ENCODE measurements around the gene UBE2G1. TPM values are rescaled to one million over a fixed set of nuclear protein-coding genes. Genes with fewer than 3 reads are reported as not detected.

The UBE2G1 gene
- total and polyA plus RNA-seq, 9 of the 15 experiments (the other 6 are each of a cell fraction or from before 2014, with no cell fraction given): 10.1 to 65.9 (median 29.7) TPM

- TF ChIP-seq, protein P1, sequence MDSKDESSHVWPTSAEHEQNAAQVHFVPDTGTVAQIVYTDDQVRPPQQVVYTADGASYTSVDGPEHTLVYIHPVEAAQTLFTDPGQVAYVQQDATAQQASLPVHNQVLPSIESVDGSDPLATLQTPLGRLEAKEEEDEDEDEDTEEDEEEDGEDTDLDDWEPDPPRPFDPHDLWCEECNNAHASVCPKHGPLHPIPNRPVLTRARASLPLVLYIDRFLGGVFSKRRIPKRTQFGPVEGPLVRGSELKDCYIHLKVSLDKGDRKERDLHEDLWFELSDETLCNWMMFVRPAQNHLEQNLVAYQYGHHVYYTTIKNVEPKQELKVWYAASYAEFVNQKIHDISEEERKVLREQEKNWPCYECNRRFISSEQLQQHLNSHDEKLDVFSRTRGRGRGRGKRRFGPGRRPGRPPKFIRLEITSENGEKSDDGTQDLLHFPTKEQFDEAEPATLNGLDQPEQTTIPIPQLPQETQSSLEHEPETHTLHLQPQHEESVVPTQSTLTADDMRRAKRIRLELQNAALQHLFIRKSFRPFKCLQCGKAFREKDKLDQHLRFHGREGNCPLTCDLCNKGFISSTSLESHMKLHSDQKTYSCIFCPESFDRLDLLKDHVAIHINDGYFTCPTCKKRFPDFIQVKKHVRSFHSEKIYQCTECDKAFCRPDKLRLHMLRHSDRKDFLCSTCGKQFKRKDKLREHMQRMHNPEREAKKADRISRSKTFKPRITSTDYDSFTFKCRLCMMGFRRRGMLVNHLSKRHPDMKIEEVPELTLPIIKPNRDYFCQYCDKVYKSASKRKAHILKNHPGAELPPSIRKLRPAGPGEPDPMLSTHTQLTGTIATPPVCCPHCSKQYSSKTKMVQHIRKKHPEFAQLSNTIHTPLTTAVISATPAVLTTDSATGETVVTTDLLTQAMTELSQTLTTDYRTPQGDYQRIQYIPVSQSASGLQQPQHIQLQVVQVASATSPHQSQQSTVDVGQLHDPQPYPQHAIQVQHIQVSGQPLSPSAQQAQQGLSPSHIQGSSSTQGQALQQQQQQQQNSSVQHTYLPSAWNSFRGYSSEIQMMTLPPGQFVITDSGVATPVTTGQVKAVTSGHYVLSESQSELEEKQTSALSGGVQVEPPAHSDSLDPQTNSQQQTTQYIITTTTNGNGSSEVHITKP (IDR thresholded peaks at IDR 0.05; ENCODE audit: partially characterized antibody): peak; percentile 81
- TF ChIP-seq ZNF830 (CRISPR knock-in tag; IDR thresholded peaks at IDR 0.05) (no peak), CHCHD3 (CRISPR knock-in tag; IDR thresholded peaks at IDR 0.05) (no peak), ZC3H8 (IDR thresholded peaks at IDR 0.05) (no peak), CBX1 (IDR thresholded peaks at IDR 0.05; ENCODE audit: low read depth) (no peak), NBN (IDR thresholded peaks at IDR 0.05; ENCODE audit: low read depth) (0 out of 2 replicates have a peak, but pooled peaks have one; percentile 47), U2AF2 (optimal IDR thresholded peaks at IDR 0.05; ENCODE audit: low read depth, low read length) (no peak), RFX1 (IDR thresholded peaks at IDR 0.05) (no peak), ZNF699 (CRISPR knock-in tag; IDR thresholded peaks at IDR 0.05; ENCODE audit: insufficient replicate concordance) (no peak), CBFA2T3 (IDR thresholded peaks at IDR 0.05) (peak; percentile 68), SNIP1 (IDR thresholded peaks at IDR 0.05; ENCODE audit: low read depth) (no peak), KDM5B (IDR thresholded peaks at IDR 0.05; ENCODE audit: insufficient replicate concordance, low read depth, low read length) (no peak)
- TF ChIP-seq, protein P2, sequence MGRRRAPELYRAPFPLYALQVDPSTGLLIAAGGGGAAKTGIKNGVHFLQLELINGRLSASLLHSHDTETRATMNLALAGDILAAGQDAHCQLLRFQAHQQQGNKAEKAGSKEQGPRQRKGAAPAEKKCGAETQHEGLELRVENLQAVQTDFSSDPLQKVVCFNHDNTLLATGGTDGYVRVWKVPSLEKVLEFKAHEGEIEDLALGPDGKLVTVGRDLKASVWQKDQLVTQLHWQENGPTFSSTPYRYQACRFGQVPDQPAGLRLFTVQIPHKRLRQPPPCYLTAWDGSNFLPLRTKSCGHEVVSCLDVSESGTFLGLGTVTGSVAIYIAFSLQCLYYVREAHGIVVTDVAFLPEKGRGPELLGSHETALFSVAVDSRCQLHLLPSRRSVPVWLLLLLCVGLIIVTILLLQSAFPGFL (CRISPR knock-in tag; IDR thresholded peaks at IDR 0.05): no peak
Observed at GRCh38 chr17:4341616-4341977, 24.9 kb downstream of the UBE2G1 start (continued).

All from K562 (cell line).